PC-9 (cell line): ENCODE results near the gene ZNF563. TPM values are rescaled to one million over a fixed set of nuclear protein-coding genes. Genes with fewer than 3 reads are reported as not detected.

Experiments used
- BruUV-seq: library from RNA; stranded (reverse); fragments of 400-500 nt; replicated peaks from 2 replicates; lab custom pipeline; 2021; lab: Mats Ljungman, UMichigan
- CTCF ChIA-PET: fragments of 300-600 bp; sonication (Branson Sonifier 250); formaldehyde crosslinking; loops from one replicate; lab custom pipeline; 2022; ENCODE audit warnings: antibody characterized with exemption; lab: Charles Lee
- POLR2A ChIA-PET: fragments of 300-600 bp; sonication (Branson Sonifier 250); formaldehyde crosslinking; loops from one replicate; lab custom pipeline; 2022; ENCODE audit warnings: antibody characterized with exemption; ENCODE audit not compliant: unreplicated experiment; lab: Charles Lee
- DNase-seq, 2 experiments: peaks; one replicate each; pipeline versions ENCODE4 v3.0.0 to v3.0.0-alpha.2; 2015 to 2022; ENCODE audit warnings: mixed read lengths in 1 of 2
- H2AFZ ChIP-seq: fragments of 200-600 bp; sonication (generic); 2 replicates; pipeline ENCODE4 v1.8.1; 2017; ENCODE audit warnings: antibody characterized with exemption
- H3F3A ChIP-seq: fragments of 200-600 bp; sonication (generic); 2 replicates; pipeline ENCODE4 v1.8.1; 2017; ENCODE audit warnings: antibody characterized with exemption, mild to moderate bottlenecking, low read depth; ENCODE audit not compliant: insufficient read depth
- H3K27ac ChIP-seq: fragments of 200-600 bp; sonication (generic); 2 replicates; pipeline ENCODE4 v1.6.1; 2016; ENCODE audit warnings: mixed run types
- H3K27me3 ChIP-seq: fragments of 200-600 bp; sonication (generic); 2 replicates; pipeline ENCODE4 v1.6.1; 2016; ENCODE audit warnings: low read depth, mixed run types; ENCODE audit not compliant: insufficient read depth
- H3K36me3 ChIP-seq: fragments of 200-600 bp; sonication (generic); 2 replicates; pipeline ENCODE4 v1.6.1; 2016; ENCODE audit warnings: low read depth, mixed run types
- H3K4me1 ChIP-seq: fragments of 200-600 bp; sonication (generic); replicated peaks from 2 replicates; pipeline ENCODE4 v1.6.1; 2016; ENCODE audit warnings: mixed run types; ENCODE audit not compliant: insufficient read depth
- H3K4me2 ChIP-seq: fragments of 200-600 bp; sonication (generic); 2 replicates; pipeline ENCODE4 v1.6.1; 2017; ENCODE audit warnings: mixed run types
- H3K4me3 ChIP-seq: fragments of 200-600 bp; sonication (generic); 2 replicates; pipeline ENCODE4 v1.6.1; 2016; ENCODE audit warnings: mixed run types
- H3K79me2 ChIP-seq: fragments of 200-600 bp; sonication (generic); 2 replicates; pipeline ENCODE4 v1.6.1; 2017; ENCODE audit warnings: low read depth, mixed run types
- H3K9me2 ChIP-seq: fragments of 200-600 bp; sonication (generic); 2 replicates; pipeline ENCODE4 v1.8.1; 2017; ENCODE audit warnings: mild to moderate bottlenecking; ENCODE audit not compliant: insufficient read depth
- H3K9me3 ChIP-seq: fragments of 200-600 bp; sonication (generic); 2 replicates; pipeline ENCODE4 v1.8.1; 2016; ENCODE audit warnings: low read depth; ENCODE audit not compliant: insufficient read depth
- H4K20me1 ChIP-seq: fragments of 200-600 bp; sonication (generic); 2 replicates; pipeline ENCODE4 v1.8.1; 2017; ENCODE audit not compliant: insufficient read depth
- CTCF ChIP-seq: fragments of 200-600 bp; sonication (generic); conservative IDR thresholded peaks from 2 replicates; pipeline ENCODE4 v1.6.1; 2017; ENCODE audit warnings: mixed run types, antibody characterized with exemption, mild to moderate bottlenecking, moderate library complexity
- EZH2 ChIP-seq: fragments of 200-600 bp; sonication (generic); IDR thresholded peaks from 2 replicates; pipeline ENCODE4 v1.8.0; 2017; ENCODE audit warnings: antibody characterized with exemption, low read depth
- intact Hi-C: fragments of 100-400 bp; cut with micrococcal nuclease; formaldehyde crosslinking; loops from one replicate; pipeline ENCODE4 v1.10.0; 2022; ENCODE audit not compliant: unreplicated experiment
- total RNA-seq: library from RNA; stranded (reverse); gene quantifications from 2 replicates; pipeline ENCODE4 v1.2.3, GENCODE V29; 2021

Gene ZNF563
- total RNA-seq, 1 experiment from 2014 or later = 1.8 TPM

DNA sequence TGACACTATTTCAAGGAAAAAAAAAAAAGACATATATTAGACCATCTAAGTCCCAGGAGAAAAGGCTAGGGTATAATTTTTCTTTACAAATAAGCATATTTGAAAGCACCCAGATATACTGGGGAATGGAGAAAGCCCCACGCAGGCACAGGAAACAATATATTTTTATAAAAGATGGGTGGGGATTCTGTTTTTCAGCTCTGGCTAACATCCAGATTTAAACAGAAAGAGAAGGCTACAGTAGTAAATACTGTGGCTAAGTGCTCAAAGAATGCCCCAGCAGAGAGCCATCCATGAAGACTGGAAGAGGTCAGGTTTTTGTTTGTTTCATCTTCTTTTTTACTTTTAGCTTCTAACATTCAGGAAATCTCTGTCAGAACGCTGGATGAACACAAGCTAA lies 54.7 kb downstream of the ZNF563 start:
- no TSS peak for BruUV-seq
- Histone ChIP-seq H3K27me3 (no peaks in the 10 kb centered on the region), H3K4me1 (no peaks in the 10 kb centered on the region), H3K79me2 (no peaks in the 10 kb centered on the region), H3K9me3 (peaks cover 13% of the 10 kb centered on the region), H3K4me2 (no peak overlapping the region), H3K9me2 (no peaks in the 10 kb centered on the region), H3F3A (no peaks in the 10 kb centered on the region), H4K20me1 (no peaks in the 10 kb centered on the region), H3K4me3 (no peak overlapping the region), H3K36me3 (no peaks in the 10 kb centered on the region), H3K27ac (no peak overlapping the region), H2AFZ (no peak overlapping the region)
- POLR2A ChIA-PET = interaction anchor here (0.6 kb wide), 1 partner anchor 214 kb away, joined by 3 read pairs; no protein-coding TSS in a partner anchor
- no peak for DNase-seq
- CTCF ChIA-PET = no interaction called here
- intact Hi-C loops = no loop called here
- TF ChIP-seq CTCF (no peak), EZH2 (no peak)

DNA sequence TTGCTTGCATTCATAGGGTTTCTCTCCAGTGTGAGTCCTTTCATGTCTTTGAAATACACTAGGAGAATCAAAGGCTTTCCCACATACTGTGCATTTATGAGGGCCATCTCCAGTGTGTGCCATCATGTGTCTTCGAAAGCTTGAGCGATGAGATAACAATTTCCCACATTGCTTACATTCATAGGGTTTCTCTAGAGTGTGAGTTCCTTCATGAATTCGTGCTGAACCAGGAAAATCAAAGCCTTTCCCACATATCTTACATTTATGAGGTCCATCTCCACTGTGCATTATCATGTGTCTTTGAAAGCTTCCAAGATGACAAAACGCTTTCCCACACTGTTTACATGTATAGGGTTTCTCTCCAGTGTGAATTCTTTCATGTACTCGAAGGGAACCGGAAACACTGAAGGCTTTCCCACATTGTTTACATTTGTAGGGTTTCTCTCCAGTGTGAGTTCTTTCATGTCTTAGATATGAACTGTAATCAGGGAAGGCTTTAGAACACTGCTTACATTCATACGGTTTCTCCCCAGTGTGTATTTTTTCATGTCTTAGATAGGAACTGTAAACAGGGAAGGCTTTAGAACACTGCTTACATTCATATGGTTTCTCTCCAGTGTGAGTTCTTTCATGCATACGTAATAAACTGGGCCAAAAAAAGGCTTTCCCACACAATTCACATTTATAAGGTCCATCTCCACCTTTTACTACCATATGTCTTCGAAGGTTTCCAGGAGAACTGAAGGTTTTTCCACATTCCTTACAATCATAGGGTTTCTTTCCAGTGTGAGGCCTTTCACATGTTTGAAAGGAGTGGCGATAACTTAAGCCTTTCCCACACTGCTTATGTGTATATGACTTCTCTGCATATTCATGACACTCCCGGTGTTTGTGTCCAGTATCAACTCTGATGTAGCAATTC lies 60.2 kb downstream of the ZNF563 start:
- no TSS peak for BruUV-seq
- H3K36me3 ChIP-seq = no peaks in the 10 kb centered on the region
- H3K4me3 ChIP-seq = no peak overlapping the region
- ChIA-PET POLR2A (no interaction called here), CTCF (no interaction called here)
- no peaks in the 10 kb centered on the region for H4K20me1 ChIP-seq
- TF ChIP-seq EZH2 = no peak
- no peak for TF ChIP-seq CTCF
- peaks cover 38% of the 10 kb centered on the region for H3K9me3 ChIP-seq
- intact Hi-C loops = no loop called here
- H3K79me2 ChIP-seq = no peaks in the 10 kb centered on the region
- no peak overlapping the region for H2AFZ ChIP-seq
- no peak for DNase-seq
- H3K4me2 ChIP-seq = no peak overlapping the region
- no peaks in the 10 kb centered on the region for H3K9me2 ChIP-seq
- H3K27me3 ChIP-seq = no peaks in the 10 kb centered on the region
- H3K27ac ChIP-seq = no peak overlapping the region
- H3F3A ChIP-seq = no peaks in the 10 kb centered on the region
- no peaks in the 10 kb centered on the region for H3K4me1 ChIP-seq

- ChIA-PET POLR2A (no interaction called here), CTCF (no interaction called here)
- intact Hi-C loops = no loop called here
- no peaks in the 10 kb centered on the region for H3K9me2 ChIP-seq
- no peak for DNase-seq
- H3K9me3 ChIP-seq = peaks cover 38% of the 10 kb centered on the region
- H2AFZ ChIP-seq = no peak overlapping the region
- no peaks in the 10 kb centered on the region for H3F3A ChIP-seq
- no peaks in the 10 kb centered on the region for H3K4me1 ChIP-seq
- H4K20me1 ChIP-seq = no peaks in the 10 kb centered on the region
- no peak overlapping the region for H3K4me3 ChIP-seq
- no peak for TF ChIP-seq EZH2
- TF ChIP-seq CTCF = no peak
- no peak overlapping the region for H3K4me2 ChIP-seq
- no peaks in the 10 kb centered on the region for H3K79me2 ChIP-seq
- no peaks in the 10 kb centered on the region for H3K27me3 ChIP-seq
- BruUV-seq = no TSS peak
- H3K27ac ChIP-seq = no peak overlapping the region
- no peaks in the 10 kb centered on the region for H3K36me3 ChIP-seq
Observed at GRCh38 chr19:12272386-12272785, 61.0 kb downstream of the ZNF563 start.
